Cardiac fibroblast (primary cell): ENCODE measurements around the gene AHI1.

Experiments used
- DNase-seq, 2 donors: peaks; one replicate each; pipeline versions ENCODE4 v3.0.0 to v3.0.0-alpha.2; 2010; ENCODE audit warnings: low read depth in 2 of 2
- H3K4me3 ChIP-seq, 2 donors: replicated peaks in 1 of 2; 1 replicate in 1 of 2; 2 replicates in 1 of 2; pipeline ENCODE4 v1.5.1; 2011; ENCODE audit warnings: low read depth in 2 of 2, low read length in 2 of 2, mild to moderate bottlenecking in 2 of 2, moderate library complexity in 1 of 2
- CTCF ChIP-seq: IDR thresholded peaks from one replicate; pipeline ENCODE4 v1.5.1; 2011; ENCODE audit warnings: low read depth, mild to moderate bottlenecking, low read length, inconsistent platforms

The AHI1 gene

DNA sequence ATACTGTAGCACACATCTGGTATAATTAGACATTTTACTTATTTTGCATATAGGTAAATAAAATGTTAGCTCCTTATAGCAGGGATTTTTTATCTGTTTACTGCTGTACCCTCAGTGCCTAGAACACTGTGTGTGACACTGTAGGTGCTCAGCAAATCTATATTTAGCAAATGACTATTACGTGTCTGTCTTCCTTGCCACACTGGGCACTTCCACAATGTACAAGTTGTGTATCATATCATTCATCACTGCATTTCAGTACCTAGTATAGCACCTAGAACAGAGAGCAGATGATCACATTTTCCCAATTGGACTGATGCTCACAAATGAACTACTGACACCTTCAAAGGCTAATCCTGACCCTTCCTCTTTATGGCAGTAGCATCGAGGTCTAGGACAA, 200.8 kb downstream of the AHI1 start:
- DNase-seq: no peak
- no peak for TF ChIP-seq CTCF
- no peak overlapping the region for H3K4me3 ChIP-seq

- TF ChIP-seq CTCF: no peak
- no peak overlapping the region for H3K4me3 ChIP-seq
- DNase-seq: no peak
These were observed 202.5 kb downstream of the AHI1 start for GRCh38 chr6:135295085-135295484.

DNA sequence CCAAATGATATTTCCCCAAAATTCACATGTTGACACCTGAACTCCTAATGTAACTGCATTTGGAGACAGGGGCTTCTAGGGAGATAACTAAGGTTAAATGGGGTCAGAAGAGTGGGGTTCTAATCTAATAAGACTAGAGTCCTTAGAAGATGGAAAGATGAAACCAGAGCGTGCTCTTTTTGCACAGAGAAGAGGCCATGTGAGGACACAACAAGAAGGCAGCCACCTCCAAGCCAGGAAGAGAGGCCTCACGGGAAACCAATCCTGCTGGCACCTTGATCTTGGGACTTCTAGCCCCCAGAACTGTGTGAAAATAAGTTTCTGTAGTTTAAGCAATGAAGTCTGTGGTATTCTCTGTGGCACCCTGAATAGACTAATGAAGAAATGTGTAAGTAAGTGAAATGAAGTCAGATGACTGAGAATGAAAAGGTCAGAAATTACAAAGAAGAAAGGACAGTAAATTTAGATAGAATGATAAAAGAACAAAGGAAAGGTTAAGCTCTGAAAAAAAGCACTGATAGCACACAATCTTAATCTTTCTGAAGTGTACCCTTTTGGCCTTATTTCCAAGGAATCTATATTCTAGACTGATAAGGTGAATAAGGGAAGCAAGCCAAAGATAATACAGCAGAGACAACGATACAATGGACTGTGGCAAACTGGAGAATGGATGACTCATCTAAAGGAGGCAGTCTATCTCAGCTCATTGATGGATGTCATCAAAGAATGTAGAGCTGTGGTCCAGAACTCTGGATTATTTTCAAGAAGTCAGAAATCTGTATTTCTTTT, 206.1 kb downstream of the AHI1 start:
- TF ChIP-seq CTCF: no peak
- DNase-seq: peak; percentile 43 to 46
- H3K4me3 ChIP-seq: no peak overlapping the region

DNA sequence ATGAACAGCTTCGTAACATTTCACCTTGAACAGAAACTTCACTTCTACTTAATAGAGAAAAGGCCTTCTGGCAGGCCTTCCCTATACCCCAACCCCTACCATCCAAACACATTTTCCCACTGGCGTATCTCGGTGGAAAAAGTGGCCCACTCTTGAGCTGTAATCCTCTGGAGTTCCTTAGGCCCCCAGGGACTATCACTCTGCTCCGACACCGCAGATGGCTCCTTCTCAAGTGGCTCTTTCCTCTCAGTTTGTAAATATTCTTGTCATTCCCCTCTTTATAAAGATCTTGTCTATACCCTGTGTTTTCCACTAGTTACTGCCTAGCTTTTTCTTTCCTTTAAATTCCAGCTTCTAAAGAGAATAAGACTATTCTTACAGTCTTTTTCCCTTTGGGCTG, 207.7 kb downstream of the AHI1 start:
- TF ChIP-seq CTCF: no peak
- no peak for DNase-seq

GRCh38 chr6:135286962-135287538, 210.5 kb downstream of the AHI1 start:
- TF ChIP-seq CTCF: no peak
- DNase-seq: no peak
- H3K4me3 ChIP-seq: no peak overlapping the region

More for the DNA sequence above, 207.7 kb downstream of the AHI1 start:
- H3K4me3 ChIP-seq: no peak overlapping the region

DNA sequence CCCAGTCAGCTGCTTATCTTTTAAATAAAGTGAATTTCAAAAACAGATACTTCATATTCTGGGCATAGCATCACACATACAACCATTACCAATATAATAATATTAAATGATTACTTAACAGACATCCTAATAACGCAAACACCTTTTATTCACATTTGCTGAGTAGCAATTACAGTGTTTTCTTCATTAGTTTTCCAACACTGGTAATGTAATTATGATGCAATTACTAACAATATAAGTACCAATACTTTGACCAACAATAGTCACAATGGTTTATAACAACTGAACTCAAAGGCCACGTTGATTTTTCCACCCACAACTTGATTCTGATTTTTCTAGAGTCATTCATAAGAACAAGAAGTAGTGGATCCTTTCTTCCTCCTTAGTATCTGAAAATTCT, 212.4 kb downstream of the AHI1 start:
- DNase-seq: no peak
- TF ChIP-seq CTCF: no peak
- no peak overlapping the region for H3K4me3 ChIP-seq
